HG03135 (cell line): ENCODE data around the gene HRH4.

Experiments used
- ATAC-seq: cut with Tn5 transposase; IDR thresholded peaks from one replicate; pipeline ENCODE4 v1.9.1; 2021; ENCODE audit warnings: mild to moderate bottlenecking, moderate library complexity; ENCODE audit not compliant: unreplicated experiment

HRH4 gene

GRCh38 chr18:24462838-24463775 lies 2.7 kb downstream of the HRH4 start:
- ATAC-seq, result no peak

GRCh38 chr18:24465486-24465885 lies 5.0 kb downstream of the HRH4 start:
- no peak for ATAC-seq

DNA sequence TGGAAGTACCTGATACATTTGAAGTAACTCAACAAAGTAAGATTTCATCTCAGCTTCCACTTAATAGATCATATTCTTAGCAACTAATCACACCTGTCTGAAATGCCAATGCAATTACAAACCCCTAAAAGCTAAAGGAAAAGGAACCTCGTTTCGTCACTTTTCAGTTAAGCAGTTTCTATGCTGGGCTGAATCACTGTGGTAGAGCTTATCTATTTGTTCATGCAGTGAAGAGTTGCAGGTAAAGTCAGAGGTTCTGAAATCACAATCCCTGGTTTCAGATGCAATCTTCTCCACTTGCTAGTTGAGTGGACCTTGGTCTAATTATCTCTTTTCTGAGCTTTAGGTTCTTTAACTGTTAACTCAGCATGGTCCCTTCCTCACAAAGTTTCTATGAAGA lies 6.3 kb downstream of the HRH4 start:
- ATAC-seq, result no peak

GRCh38 chr18:24470022-24470618 lies 9.7 kb downstream of the HRH4 start:
- ATAC-seq, result no peak

- no peak for ATAC-seq
Measured at GRCh38 chr18:24470805-24471204, 10.4 kb downstream of the HRH4 start.

DNA sequence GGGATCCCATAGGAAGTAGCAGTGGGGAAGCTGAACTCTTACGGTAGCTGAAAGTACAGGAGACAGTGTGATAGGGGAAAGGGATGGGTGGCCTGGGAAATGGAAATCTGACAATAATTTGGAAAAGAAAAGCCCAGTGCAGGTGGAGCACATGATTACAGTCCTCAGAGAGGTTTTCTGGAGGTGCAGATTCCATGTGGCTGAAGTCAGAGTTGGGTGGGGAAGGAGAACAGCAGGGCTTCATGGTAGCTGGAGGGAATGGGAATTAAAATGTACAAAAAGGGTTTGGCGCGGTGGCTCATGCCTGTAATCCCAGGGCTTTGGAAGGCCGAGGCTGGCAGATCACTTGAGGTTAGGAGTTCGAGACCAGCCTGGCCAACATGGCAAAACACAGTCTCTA lies 12.2 kb downstream of the HRH4 start:
- ATAC-seq, result no peak

- no peak for ATAC-seq
Measured at GRCh38 chr18:24474406-24474805, 14.0 kb downstream of the HRH4 start.

DNA sequence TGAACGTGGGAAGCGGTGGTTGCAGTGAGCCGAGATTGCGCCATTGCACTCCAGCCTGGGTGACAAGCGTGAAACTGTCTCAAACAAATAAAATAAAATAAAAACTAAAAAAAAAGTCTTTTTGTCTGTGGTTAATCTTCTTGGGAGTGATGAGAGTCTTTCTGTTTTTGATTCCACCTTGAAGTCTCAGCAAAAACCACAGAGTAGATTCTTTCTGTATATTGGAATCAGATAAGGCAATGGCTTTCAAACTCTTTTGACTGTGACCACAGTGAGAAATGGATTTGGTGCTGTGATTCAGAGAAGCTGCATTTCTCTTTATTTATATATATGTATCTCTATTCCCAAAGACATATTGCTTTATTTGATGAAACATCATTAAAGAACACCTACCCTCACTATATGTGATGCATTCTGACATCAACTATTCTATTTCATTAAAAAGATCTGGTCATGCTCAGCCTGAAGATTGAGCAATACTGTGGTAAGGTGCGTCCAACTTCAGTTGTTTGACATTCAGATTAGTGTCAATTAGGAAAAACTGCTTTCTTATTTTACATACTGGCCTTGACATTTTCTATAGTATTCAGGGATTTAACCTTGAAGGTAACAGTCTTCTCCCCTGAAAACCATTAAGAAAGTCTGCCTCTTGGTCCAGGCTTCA lies 15.6 kb downstream of the HRH4 start:
- no peak for ATAC-seq

DNA sequence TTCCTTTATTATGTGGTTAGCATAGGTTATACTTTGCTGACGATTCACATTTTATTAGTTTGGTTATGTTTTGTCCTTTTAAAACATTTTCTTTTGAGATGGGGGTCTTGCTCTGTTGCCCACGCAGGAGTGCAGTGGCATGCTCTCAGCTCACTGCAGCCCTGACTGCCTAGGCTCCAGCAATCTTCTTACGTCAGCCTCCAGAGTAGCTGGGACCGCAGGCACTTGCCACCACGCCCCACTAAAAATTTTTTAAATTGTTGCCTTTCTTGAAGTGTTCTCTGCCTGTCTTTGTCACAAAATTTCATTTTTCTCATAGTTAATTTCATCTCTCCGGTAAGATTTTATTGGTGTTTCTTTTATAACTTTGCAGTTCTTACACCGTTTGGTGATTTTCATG lies 18.9 kb downstream of the HRH4 start:
- no peak for ATAC-seq

- ATAC-seq, result no peak
Measured at GRCh38 chr18:24482821-24483220, 22.4 kb downstream of the HRH4 start.

DNA sequence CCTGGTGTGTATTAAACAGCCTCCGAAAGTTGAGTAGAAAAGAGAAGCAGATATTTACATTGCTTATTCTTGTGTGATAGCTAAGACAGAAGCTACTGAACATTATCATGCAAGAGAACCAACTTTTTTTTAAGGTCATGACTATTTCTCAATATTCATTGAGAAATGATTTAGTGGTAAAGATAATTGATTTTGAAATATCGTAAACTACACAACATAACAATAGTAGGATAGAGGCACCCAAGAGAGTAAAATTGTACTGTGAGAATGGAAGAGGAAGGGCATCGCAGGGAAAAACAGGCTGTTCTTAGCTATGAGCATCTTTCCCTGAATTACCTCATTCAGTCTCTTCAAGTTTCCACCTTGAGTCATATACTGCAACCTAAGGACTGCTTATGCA lies 25.2 kb downstream of the HRH4 start:
- no peak for ATAC-seq

- ATAC-seq, result no peak
Measured at GRCh38 chr18:24486684-24487083, 26.2 kb downstream of the HRH4 start.

GRCh38 chr18:24488824-24489493 lies 28.5 kb downstream of the HRH4 start:
- ATAC-seq, result no peak

GRCh38 chr18:24490539-24490938 lies 30.1 kb downstream of the HRH4 start:
- no peak for ATAC-seq

DNA sequence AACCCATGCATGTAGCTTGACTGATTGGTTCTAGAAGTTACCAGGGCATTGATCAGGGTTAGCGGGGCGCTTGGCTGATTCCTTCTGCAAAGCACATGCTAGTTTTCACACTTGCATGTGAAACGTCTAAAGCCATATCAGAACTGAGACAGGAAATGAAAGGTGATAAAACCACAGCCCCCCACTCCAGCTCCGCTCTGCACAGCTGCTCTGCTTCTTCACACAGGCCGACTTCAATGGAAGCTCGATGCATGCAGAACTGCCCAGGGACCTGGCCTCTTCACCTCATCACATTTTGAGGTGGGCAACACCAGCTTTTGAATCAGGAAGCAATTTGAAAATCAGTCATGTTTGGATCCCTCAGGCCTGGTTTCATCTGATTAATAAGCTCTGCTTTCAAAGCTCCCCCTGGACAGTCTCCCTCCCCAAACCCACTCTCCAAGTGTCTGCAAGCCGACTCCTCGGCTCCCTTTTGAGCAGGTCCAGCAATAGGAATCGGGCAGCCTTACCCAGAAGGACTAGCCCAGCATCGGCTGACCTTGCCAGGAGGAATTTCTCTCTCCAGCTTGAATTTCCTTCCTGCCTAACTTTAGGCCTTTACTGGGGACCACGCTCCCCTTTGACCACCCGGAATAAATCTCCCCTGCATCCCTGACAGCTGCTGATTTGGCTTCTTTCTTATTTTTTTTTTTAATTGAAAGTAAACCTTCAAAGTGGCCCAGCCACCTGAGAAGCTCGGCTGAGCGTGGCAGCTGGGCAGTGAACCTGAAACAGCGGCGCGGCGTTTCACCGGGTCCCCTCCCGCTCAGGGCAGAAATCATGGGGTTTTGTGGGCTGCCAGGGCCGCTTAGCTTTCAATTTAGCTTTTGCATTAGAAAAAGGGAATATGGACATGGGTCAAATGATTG lies 31.7 kb downstream of the HRH4 start:
- peak; percentile 79 for ATAC-seq

DNA sequence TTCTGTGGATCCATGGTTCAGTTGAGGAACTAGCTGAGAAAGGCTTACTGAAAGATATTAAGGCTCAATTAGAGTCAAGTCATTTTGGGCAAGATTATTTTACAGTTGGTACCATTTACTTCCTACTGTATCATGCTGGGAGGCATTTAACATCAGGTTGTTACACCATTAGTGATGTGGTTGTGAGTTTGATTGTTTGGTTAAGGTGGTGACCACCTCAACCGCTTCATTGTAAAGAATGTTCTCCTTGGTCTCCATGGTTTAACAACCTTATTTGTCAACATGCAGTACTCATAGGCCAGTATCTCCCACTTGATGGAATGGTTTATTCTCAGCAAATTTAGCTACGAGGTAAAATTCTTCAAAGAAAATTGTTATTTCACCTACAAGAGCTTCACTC lies 34.1 kb downstream of the HRH4 start:
- ATAC-seq, result no peak

GRCh38 chr18:24497031-24497754 lies 36.8 kb downstream of the HRH4 start:
- ATAC-seq, result no peak

GRCh38 chr18:24499814-24500213 lies 39.4 kb downstream of the HRH4 start:
- ATAC-seq, result no peak

DNA sequence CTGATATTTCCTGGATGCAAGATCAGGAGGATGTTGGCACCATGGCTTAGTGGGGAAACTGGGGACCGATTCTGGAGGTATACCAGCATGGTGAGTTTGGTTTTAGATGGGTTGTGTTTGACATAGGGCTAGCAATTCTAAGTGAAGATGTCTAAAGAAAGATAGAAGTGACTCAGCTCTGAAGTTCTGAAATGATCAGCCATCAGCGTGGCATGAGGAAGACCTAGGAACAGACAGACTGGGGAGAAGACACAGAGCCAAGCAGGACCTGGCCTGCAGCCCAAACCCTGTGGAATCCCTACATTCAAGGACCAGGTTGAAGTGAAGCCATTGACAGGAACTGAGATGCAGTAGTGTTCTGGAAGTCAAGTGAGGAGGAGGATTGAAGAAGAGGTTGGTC lies 39.8 kb downstream of the HRH4 start:
- no peak for ATAC-seq

DNA sequence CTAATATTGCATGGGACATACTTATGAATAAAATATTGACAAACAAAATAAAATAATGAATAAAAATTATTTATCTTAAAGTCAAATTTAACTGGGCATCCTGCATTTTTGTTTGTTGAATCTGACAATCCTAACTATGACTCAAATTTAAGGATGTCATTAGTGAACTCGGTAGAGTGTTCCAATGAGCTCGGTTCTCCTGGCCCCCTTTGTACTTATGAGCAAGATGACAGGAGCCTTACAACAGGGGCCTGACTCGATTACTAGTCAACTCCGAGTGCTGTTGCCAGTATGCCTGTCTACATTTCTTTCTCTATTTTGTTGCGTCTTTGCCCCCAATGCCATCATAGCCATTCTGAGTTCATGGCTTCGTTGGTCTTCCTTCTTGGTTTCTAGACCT lies 40.3 kb downstream of the HRH4 start:
- no peak for ATAC-seq
